GM15510 (cell line): Measurements from ENCODE around the gene CTXND1.

ENCODE experiments used
- POLR2A ChIP-seq: IDR thresholded peaks from 3 replicates; pipeline ENCODE4 v1.6.1; 2011; ENCODE audit warnings: borderline replicate concordance; ENCODE audit not compliant: insufficient read length; ENCODE audit errors: extremely low read depth

Gene CTXND1

DNA sequence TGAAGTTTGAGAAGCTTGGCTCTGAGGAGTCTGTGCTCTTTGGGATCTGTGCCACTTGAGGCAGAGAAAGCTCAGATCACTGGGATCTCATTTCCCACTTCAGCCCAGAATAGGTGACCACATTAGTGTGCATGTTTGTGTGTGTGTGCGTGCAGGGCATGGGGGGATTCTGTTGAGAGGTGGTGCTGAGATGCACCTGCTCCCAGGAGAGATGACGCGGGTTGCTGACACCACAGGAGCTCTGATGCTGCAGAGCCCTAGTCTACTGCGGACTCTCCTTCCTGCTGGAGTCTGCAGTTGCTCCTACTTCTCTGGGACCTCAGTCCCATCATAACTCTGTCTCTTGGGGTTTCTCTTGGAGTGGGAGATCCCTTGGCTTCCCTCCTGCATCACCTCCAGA lies 14.7 kb upstream of the CTXND1 start:
- no peak for TF ChIP-seq POLR2A

GRCh38 chr15:80266113-80266512 lies 14.1 kb upstream of the CTXND1 start:
- no peak for TF ChIP-seq POLR2A

DNA sequence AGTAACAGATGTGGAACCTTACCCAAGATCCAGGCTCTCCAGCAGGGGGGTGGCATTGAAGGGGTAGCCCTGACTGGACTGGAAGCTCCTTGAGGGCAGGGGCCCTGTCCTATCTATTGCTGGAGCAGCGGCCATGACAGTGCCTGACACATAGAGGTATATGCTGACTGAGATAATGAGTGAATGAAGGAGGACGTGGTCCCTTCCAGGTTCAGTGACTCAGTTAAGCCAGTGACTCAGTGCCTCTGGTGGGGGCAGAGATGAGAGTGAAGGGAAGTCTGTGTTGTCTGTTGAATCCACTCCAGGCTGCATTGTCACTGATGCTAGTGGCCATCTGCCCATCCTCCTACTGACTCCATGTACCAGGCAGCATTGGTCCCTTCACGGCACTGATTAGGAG lies 13.0 kb upstream of the CTXND1 start:
- no peak for TF ChIP-seq POLR2A

GRCh38 chr15:80264031-80264430 lies 12.0 kb upstream of the CTXND1 start:
- no peak for TF ChIP-seq POLR2A

DNA sequence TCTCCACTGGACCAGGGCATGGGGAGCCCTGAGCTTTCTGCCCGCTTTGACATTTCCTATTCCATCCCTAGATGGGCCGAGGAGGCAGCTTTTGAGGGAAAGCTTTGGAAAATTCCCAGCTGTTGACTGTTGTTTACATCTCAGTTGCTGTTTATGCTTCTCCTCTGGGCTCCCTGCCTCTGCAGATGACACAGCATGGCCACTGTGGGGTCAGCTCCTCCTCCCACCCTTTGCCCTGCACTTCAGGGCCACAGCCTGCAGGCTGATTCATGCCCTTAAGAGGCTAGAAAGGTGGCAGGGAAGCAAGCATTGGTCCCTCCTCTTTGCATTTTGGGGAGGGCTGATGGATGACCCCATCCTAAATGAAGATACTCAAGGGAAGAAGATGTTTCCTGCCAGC lies 8.5 kb upstream of the CTXND1 start:
- no peak for TF ChIP-seq POLR2A

- no peak for TF ChIP-seq POLR2A
Measured at GRCh38 chr15:80259942-80260510, 8.0 kb upstream of the CTXND1 start.

GRCh38 chr15:80251428-80252120 lies 439 bp downstream of the CTXND1 start:
- TF ChIP-seq POLR2A = no peak

GRCh38 chr15:80250614-80251427 lies 1.2 kb downstream of the CTXND1 start:
- TF ChIP-seq POLR2A = no peak

- TF ChIP-seq POLR2A = no peak
Measured at GRCh38 chr15:80249973-80250372, 2.0 kb downstream of the CTXND1 start.

- TF ChIP-seq POLR2A = no peak
Measured at GRCh38 chr15:80247320-80247719, 4.7 kb downstream of the CTXND1 start.

- no peak for TF ChIP-seq POLR2A
Measured at GRCh38 chr15:80246425-80246894, 5.6 kb downstream of the CTXND1 start.

- no peak for TF ChIP-seq POLR2A
Measured at GRCh38 chr15:80242802-80243201, 9.2 kb downstream of the CTXND1 start.

DNA sequence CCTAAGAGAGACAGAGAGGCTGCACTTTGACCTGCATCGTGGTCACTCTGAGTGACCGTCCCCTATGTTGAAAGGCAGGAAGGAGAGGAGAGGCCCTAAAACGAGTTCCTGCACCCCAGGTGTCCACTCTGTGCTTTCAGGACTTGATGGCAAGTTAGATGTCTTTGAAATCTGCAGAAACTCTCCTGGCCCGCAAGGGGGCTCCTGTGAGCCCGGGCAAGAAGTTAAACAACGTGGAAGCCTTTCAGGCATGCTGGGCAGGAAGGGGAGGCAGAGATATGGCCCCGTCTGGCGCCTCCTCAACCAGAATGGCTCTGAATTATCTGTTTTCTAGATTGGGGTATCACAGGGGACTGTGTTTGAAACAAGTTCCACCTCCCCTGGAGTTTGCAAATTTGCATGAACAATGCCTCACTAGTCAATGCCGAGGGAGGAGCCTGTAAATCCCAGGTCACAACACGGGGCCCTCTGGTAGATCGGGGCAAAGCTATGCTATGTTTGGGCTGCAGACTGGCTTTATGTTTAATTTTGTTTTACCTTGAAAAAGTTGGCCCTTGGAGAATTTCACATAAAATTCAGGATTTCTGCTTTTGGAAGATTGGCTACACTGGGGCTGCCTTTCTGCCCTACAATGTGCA lies 9.8 kb downstream of the CTXND1 start:
- no peak for TF ChIP-seq POLR2A

GRCh38 chr15:80241508-80241907 lies 10.5 kb downstream of the CTXND1 start:
- no peak for TF ChIP-seq POLR2A

DNA sequence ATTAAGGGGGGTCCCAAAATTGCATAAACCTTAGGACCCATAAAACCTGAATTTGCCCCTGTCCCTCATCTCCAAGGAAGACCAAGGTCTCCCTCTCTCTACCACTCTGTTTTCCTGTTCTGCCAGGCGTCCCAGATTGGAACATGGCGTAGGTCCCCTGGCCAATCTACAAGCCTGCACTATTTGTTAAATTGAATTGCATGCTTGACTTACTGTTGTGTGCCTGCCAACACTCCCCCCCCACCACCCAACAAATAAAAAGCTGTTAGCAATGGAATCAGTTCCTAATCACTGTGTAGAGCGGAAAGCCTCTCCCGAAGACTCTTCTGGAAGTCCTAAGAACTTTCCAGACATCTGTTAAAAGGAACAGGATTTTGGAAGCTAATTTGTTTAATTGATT lies 11.7 kb downstream of the CTXND1 start:
- TF ChIP-seq POLR2A = no peak

DNA sequence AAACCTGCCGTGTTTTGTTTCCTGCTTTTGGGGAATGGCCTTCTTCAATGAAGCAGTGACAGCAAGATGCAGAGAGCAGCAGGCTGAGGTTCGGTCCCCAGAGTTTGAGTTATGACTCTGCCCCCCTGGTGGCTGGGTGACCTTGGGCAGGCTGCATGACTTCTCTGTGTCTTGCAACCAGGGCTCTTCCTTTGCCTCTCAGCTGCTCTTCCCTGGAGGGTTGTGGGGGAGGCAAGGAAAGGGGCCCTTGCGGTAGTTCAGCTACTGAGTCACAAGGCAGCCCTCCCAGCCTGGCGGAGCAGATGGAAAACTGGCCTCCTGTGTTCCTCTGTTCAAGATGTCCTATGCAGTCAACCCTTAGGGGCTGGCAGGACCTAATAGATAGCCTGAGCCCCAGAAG lies 17.1 kb downstream of the CTXND1 start:
- no peak for TF ChIP-seq POLR2A

- no peak for TF ChIP-seq POLR2A
Measured at GRCh38 chr15:80233581-80233980, 18.4 kb downstream of the CTXND1 start.
